Measurements from ENCODE around the gene ARAP1.

- TF ChIP-seq CTCF (conservative IDR thresholded peaks at IDR 0.05) = no peak
- no peak for TF ChIP-seq EZH2 (IDR thresholded peaks at IDR 0.05; ENCODE audit: low read depth)
Measured at GRCh38 chr11:72636376-72636775, 115.8 kb downstream of the ARAP1 start.
